Right atrium auricular region (tissue), 2 donors: Measurements from ENCODE around the gene PAIP1. TPM values are rescaled to one million over a fixed set of nuclear protein-coding genes. Genes with fewer than 3 reads are reported as not detected.

ENCODE experiments used
- DNase-seq: peaks from one replicate; pipeline ENCODE4 v3.0.0-alpha.2; 2019; ENCODE audit warnings: low spot score
- H3K27ac ChIP-seq, 2 donors: fragments of 200-600 bp; sonication (generic); 1 replicate in 1 of 2; 2 replicates in 1 of 2; pipeline ENCODE4 v1.5.1; 2016 to 2019
- H3K27me3 ChIP-seq, 2 donors: fragments of 200-600 bp; sonication (generic); one replicate each; pipeline versions ENCODE4 v1.5.1 to v1.6.0; 2017 to 2019
- H3K36me3 ChIP-seq: fragments of 200-600 bp; sonication (generic); one replicate; pipeline ENCODE4 v1.5.1; 2016
- H3K4me1 ChIP-seq, 2 donors: fragments of 200-600 bp; sonication (generic); one replicate each; pipeline versions ENCODE4 v1.5.1 to v1.6.0; 2017 to 2019
- H3K4me3 ChIP-seq, 2 donors: fragments of 200-600 bp; sonication (generic); 1 replicate in 1 of 2; 2 replicates in 1 of 2; pipeline ENCODE4 v1.5.1; 2017 to 2019; ENCODE audit warnings: mild to moderate bottlenecking in 1 of 2, moderate library complexity in 1 of 2
- H3K9me3 ChIP-seq, 2 donors: fragments of 200-600 bp; sonication (generic); one replicate each; pipeline ENCODE4 v1.5.1; 2019
- total RNA-seq, 2 donors: library from RNA; depleted of rRNA; stranded (reverse); fragments of >200 nt; gene quantifications; one replicate each; pipeline ENCODE4 v1.1.0, GENCODE V29; 2016
- TF ChIP-seq, protein P1 (sequence below), 2 donors: fragments of 200-600 bp; sonication (generic); IDR thresholded peaks; one replicate each; pipeline ENCODE4 v1.5.1; 2019; ENCODE audit warnings: antibody characterized with exemption in 2 of 2

The PAIP1 gene
- total RNA-seq, 2 donors from 2014 or later, result 68.0 to 80.3 TPM

DNA sequence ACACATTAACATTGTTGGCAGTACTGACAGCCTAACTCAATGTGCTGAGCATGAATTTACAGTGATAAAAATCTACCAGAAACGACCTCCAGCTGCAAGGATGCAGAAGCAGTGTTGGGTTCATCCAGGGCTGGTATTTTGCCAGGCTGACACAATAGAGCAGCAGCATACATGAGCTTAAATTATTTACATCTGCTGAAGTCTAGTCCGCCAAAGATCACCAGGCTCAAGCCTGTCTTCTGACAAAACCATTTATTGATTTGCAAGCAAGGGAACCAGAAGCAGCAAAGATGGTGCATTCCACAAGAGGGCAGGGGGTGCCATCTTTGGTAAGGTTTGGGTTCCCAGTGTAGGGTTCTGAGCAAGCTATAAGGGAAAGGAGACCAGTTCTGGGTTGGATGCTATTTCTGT is 33.2 kb downstream of the PAIP1 start:
- no peaks in the 10 kb centered on the region for H3K27me3 ChIP-seq
- no peak overlapping the region for H3K4me3 ChIP-seq
- no peak for DNase-seq
- TF ChIP-seq, protein P1, sequence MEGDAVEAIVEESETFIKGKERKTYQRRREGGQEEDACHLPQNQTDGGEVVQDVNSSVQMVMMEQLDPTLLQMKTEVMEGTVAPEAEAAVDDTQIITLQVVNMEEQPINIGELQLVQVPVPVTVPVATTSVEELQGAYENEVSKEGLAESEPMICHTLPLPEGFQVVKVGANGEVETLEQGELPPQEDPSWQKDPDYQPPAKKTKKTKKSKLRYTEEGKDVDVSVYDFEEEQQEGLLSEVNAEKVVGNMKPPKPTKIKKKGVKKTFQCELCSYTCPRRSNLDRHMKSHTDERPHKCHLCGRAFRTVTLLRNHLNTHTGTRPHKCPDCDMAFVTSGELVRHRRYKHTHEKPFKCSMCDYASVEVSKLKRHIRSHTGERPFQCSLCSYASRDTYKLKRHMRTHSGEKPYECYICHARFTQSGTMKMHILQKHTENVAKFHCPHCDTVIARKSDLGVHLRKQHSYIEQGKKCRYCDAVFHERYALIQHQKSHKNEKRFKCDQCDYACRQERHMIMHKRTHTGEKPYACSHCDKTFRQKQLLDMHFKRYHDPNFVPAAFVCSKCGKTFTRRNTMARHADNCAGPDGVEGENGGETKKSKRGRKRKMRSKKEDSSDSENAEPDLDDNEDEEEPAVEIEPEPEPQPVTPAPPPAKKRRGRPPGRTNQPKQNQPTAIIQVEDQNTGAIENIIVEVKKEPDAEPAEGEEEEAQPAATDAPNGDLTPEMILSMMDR (IDR thresholded peaks at IDR 0.05), result no peak
- H3K36me3 ChIP-seq, result peaks cover 26% of the 10 kb centered on the region
- H3K9me3 ChIP-seq, result no peaks in the 10 kb centered on the region
- no peak overlapping the region for H3K27ac ChIP-seq
- H3K4me1 ChIP-seq, result no peaks in the 10 kb centered on the region

DNA sequence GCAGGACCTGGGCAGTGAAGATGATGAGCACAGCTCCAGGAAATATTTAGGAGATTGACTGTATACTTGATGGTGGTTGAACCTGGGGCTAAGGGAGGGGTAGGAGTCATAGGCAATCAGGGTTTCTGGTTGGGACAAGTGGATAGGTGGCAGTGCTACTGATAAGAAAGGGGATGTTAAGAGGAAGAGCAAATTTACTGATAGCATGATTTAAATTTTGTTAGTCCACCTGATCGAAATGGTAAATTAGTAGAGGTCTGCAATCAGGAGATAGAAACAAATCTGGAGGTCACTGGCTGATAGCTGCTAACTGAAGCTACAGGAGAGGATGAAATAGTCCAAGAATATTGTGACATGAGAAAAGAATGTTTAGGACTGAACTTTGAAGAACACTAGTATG is 36.3 kb downstream of the PAIP1 start:
- Histone ChIP-seq H3K27me3 (no peaks in the 10 kb centered on the region), H3K4me1 (peaks cover 0 to 5% of the 10 kb centered on the region in 2 donors), H3K36me3 (peaks cover 15% of the 10 kb centered on the region), H3K27ac (no peak overlapping the region), H3K4me3 (no peak overlapping the region), H3K9me3 (no peaks in the 10 kb centered on the region)
- no peak for DNase-seq
- TF ChIP-seq, protein P1 (IDR thresholded peaks at IDR 0.05), result no peak

DNA sequence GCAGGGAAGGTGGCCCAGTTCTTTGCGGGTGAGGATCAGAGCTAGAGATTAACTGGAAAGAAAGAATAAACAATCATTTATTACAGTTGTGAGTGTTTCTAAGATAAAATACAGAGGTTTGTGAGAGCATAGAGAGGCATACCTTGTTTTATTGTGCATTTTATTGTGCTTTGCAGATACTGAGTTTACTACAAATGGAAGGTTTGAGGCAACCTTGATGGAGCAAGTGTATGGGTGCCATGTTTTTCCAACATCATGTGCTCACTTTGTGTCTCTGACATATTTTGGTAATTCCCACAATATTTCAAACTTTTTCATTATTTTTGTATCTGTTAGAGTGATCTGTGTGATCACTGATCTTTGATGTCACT is 41.2 kb downstream of the PAIP1 start:
- Histone ChIP-seq H3K27ac (peak overlapping the region; percentile 82 to 84), H3K4me3 (peak overlapping the region; percentile 45 to 69), H3K4me1 (peaks cover 0 to 15% of the 10 kb centered on the region in 2 donors), H3K27me3 (no peaks in the 10 kb centered on the region), H3K36me3 (no peaks in the 10 kb centered on the region), H3K9me3 (no peaks in the 10 kb centered on the region)
- no peak for DNase-seq
- TF ChIP-seq, protein P1 (IDR thresholded peaks at IDR 0.05), result no peak

DNA sequence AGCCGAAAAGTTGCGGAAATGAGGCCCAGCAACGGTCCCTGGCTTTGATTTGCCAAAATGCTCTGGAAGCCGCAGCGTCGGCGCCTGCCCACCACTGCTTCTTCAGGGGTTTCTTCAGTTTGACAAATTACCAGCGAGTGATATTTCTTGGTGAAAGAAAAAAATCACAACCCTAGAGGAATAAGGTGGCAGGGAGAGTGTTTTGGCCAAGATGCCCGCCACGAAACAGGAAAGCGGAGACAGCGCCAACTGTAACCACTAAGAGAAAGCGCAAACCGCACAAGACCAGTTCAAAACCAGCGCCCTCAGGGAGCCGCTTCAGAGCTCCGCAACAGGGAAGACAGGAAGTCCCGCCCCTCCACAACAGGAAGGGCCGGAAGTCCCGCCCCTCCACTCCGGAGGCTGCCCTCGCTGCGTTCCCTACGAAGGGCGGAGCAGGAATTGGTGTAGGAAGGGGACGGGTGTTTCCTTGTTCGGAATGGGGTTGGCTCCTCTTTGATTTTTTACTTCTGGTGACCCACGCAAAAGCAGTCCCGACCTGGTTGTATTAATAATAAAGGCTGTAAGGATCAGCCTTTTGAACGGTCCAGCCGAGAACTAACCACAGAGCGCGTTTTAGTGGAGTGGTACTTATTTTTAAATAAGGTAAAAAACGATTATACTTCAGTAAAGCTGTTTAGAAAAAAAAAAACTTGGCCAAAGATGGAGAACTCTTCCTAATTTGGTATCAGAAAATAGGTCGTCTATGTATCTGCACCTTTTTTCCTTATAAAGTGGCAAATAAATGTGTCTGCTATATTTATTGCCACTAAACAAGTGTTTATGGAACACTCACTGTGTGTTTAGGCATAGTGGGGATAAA is 41.8 kb downstream of the PAIP1 start, which contains the start of gene C5orf34:
C5orf34 (minus strand) TSS at position 333 of the 862 bp plus-strand sequence. CDS start 5,809 bp downstream, outside the sequence.
- TF ChIP-seq, protein P1 (IDR thresholded peaks at IDR 0.05), result no peak
- DNase-seq, result peak; percentile 91
- no peaks in the 10 kb centered on the region for H3K9me3 ChIP-seq
- no peaks in the 10 kb centered on the region for H3K27me3 ChIP-seq
- no peaks in the 10 kb centered on the region for H3K36me3 ChIP-seq
- peak within 1 kb of the TSS; percentile 45 to 69 for H3K4me3 ChIP-seq
- peak within 1 kb of the TSS; percentile 82 to 84 for H3K27ac ChIP-seq
- H3K4me1 ChIP-seq, result peaks cover 0 to 15% of the 10 kb centered on the region in 2 donors

DNA sequence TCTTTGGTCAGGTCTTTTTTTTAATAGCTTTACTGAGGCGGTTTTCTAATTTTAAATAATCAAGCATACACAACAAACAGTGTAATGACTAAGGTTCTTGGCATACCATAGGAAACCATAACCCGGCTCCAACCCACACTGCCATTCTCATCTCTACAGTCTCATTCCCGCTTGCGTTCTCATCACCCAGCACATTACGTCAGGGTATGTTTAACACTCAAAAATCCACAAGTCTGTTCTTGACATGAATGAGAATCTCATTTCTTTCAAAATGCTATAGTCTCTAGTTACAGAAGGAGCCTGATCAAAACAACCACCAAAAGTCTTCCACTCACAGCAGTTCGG is 42.4 kb downstream of the PAIP1 start:
- TF ChIP-seq, protein P1 (IDR thresholded peaks at IDR 0.05), result no peak

More for the DNA sequence above, 42.4 kb downstream of the PAIP1 start:
- Histone ChIP-seq H3K27me3 (no peaks in the 10 kb centered on the region), H3K27ac (peak overlapping the region; percentile 82 to 84), H3K4me1 (peaks cover 0 to 15% of the 10 kb centered on the region in 2 donors), H3K36me3 (no peaks in the 10 kb centered on the region), H3K4me3 (peak overlapping the region; percentile 45 to 69), H3K9me3 (no peaks in the 10 kb centered on the region)
- no peak for DNase-seq
